HepG2 (cell line): Measurements from ENCODE around the gene MAP3K9. TPM values are rescaled to one million over a fixed set of nuclear protein-coding genes. Genes with fewer than 3 reads are reported as not detected.

Experiments
- ATAC-seq: fragments of 200-7000 bp; cut with Tn5 transposase; 3 replicates; pipeline ENCODE4 v1.9.1; 2020; ENCODE audit warnings: mild to moderate bottlenecking, moderate library complexity
- BruUV-seq: library from RNA; stranded (reverse); fragments of 400-500 nt; replicated peaks from 2 replicates; lab custom pipeline; 2021; lab: Mats Ljungman, UMichigan
- CTCF ChIA-PET: fragments of 300-600 bp; formaldehyde crosslinking; extraction: SDS; loops from one replicate; lab custom pipeline; 2021; ENCODE audit warnings: low total read pairs, inconsistent platforms, low intra/inter-chr PET ratio; lab: Yijun Ruan, JAX
- POLR2A ChIA-PET: fragments of 350-600 bp; sonication (Branson Sonifier 250); formaldehyde crosslinking; loops from one replicate; lab custom pipeline; 2020; ENCODE audit warnings: antibody characterized with exemption, inconsistent platforms; lab: Yijun Ruan, JAX
- DNase-seq: peaks from one replicate; pipeline ENCODE4 v3.0.0-alpha.2; 2015; ENCODE audit warnings: low spot score
- FAIRE-seq: peaks from 3 replicates; lab custom pipeline; 2011; peaks lifted over from hg19 to GRCh38; lab: Jason Lieb, UNC
- H2AFZ ChIP-seq: one replicate; pipeline ENCODE4 v1.6.1; 2011; ENCODE audit warnings: low read length, inconsistent platforms
- H3K27ac ChIP-seq: fragments of 300-600 bp; 3 replicates; pipeline ENCODE4 v1.8.0; 2011; ENCODE audit warnings: mixed run types, mild to moderate bottlenecking, mixed read lengths, low read length, inconsistent platforms; ENCODE audit not compliant: insufficient read depth; ENCODE audit errors: extremely low read length
- H3K27me3 ChIP-seq, 2 experiments: fragments of 200-600 bp in 1 of 2; 2 replicates in 1 of 2; 3 replicates in 1 of 2; pipeline versions ENCODE4 v1.6.0 to v1.8.0; 2011; ENCODE audit warnings: low read length in 2 of 2, mild to moderate bottlenecking in 2 of 2, moderate library complexity in 2 of 2, inconsistent platforms in 1 of 2; ENCODE audit not compliant: insufficient read depth in 2 of 2, control insufficient read depth in 1 of 2
- H3K36me3 ChIP-seq, 2 experiments: fragments of 200-600 bp in 1 of 2; replicated peaks in 1 of 2; 2 replicates in 1 of 2; 3 replicates in 1 of 2; pipeline versions ENCODE4 v1.5.1 to v1.8.0; 2011; ENCODE audit warnings: low read length in 2 of 2, inconsistent platforms in 1 of 2; ENCODE audit not compliant: insufficient read depth in 2 of 2, control insufficient read depth in 1 of 2
- H3K4me1 ChIP-seq: 2 replicates; pipeline ENCODE4 v1.5.1; 2012; ENCODE audit warnings: low read length, inconsistent platforms; ENCODE audit not compliant: insufficient read depth
- H3K4me2 ChIP-seq: 2 replicates; pipeline ENCODE4 v1.6.0; 2011; ENCODE audit warnings: low read depth, low read length, inconsistent platforms
- H3K4me3 ChIP-seq, 3 experiments: fragments of 200-600 bp in 1 of 3; sonication (generic), shearing (Covaris generic) in 1 of 3; replicated peaks in 1 of 3; 2 replicates each; pipeline ENCODE4 v1.5.1; 2011 to 2016; ENCODE audit warnings: low read length in 3 of 3, inconsistent platforms in 2 of 3, low read depth in 2 of 3, mild to moderate bottlenecking in 2 of 3, control low read depth in 1 of 3, mixed read lengths in 1 of 3; ENCODE audit not compliant: insufficient read depth in 1 of 3
- H3K79me2 ChIP-seq: one replicate; pipeline ENCODE4 v1.6.1; 2011; ENCODE audit warnings: low read length, inconsistent platforms; ENCODE audit not compliant: insufficient read depth
- H3K9ac ChIP-seq: 2 replicates; pipeline ENCODE4 v1.6.0; 2011; ENCODE audit warnings: mild to moderate bottlenecking, low read depth, low read length, inconsistent platforms; ENCODE audit not compliant: insufficient read depth
- H3K9me3 ChIP-seq: 2 replicates; pipeline ENCODE4 v1.5.1; 2012; ENCODE audit warnings: mild to moderate bottlenecking, low read length
- H4K20me1 ChIP-seq: 2 replicates; pipeline ENCODE4 v1.6.0; 2011; ENCODE audit warnings: inconsistent platforms, mild to moderate bottlenecking, low read length, moderate library complexity; ENCODE audit not compliant: insufficient read depth
- IRF9 ChIP-seq: sonication (generic); formaldehyde crosslinking; IDR thresholded peaks from 2 replicates; pipeline ENCODE4 v1.8.0; 2022; ENCODE audit warnings: missing genetic modification reagents, mild to moderate bottlenecking, borderline replicate concordance
- JUNB ChIP-seq: sonication (generic); formaldehyde crosslinking; IDR thresholded peaks from 2 replicates; pipeline ENCODE4 v1.8.0; 2022; ENCODE audit warnings: missing genetic modification reagents, mild to moderate bottlenecking, borderline replicate concordance
- POLR2G ChIP-seq: fragments of 200-400 bp; formaldehyde crosslinking; IDR thresholded peaks from 2 replicates; pipeline ENCODE4 v1.6.1; 2018; ENCODE audit warnings: mild to moderate bottlenecking, low read depth, low read length, moderate library complexity
- RBAK ChIP-seq: sonication (generic); formaldehyde crosslinking; IDR thresholded peaks from 2 replicates; pipeline ENCODE4 v1.5.1; 2020; ENCODE audit warnings: mild to moderate bottlenecking, missing genetic modification reagents
- SMC3 ChIP-seq: IDR thresholded peaks from 2 replicates; pipeline ENCODE4 v1.6.1; 2011; ENCODE audit warnings: low read length, improper control_type of control experiment
- SNAPC2 ChIP-seq: sonication (generic); formaldehyde crosslinking; IDR thresholded peaks from 2 replicates; pipeline ENCODE4 v1.8.1; 2022; ENCODE audit warnings: mild to moderate bottlenecking, missing genetic modification reagents
- TBL1XR1 ChIP-seq: fragments of 150-350 bp; IDR thresholded peaks from 2 replicates; pipeline ENCODE4 v1.6.1; 2014; ENCODE audit warnings: borderline replicate concordance, low read length; ENCODE audit not compliant: partially characterized antibody
- XRCC5 ChIP-seq: fragments of 200-400 bp; formaldehyde crosslinking; optimal IDR thresholded peaks from 2 replicates; pipeline ENCODE3; 2017; ENCODE audit warnings: mild to moderate bottlenecking, low read length
- ZNF609 ChIP-seq: sonication (generic); formaldehyde crosslinking; IDR thresholded peaks from 2 replicates; pipeline ENCODE4 v1.4.0; 2020; ENCODE audit warnings: mild to moderate bottlenecking, missing genetic modification reagents, borderline replicate concordance
- in situ Hi-C: cut with HindIII; loops from 2 replicates; pipeline ENCODE4 v1.10.0; 2017; ENCODE audit warnings: low pct_unique_long_range_greater_than_20kb; ENCODE audit not compliant: extremely low pct_ligation_motif_present
- intact Hi-C: fragments of 100-400 bp; cut with micrococcal nuclease; formaldehyde crosslinking; loops from one replicate; pipeline ENCODE4 v1.10.0; 2022; ENCODE audit not compliant: unreplicated experiment
- polyA plus RNA-seq, 8 experiments: library from polyadenylated mRNA; depleted of rRNA in 3 of 8; stranded (reverse) in 7 of 8; unstranded in 1 of 8; fragments of >200 nt; fragmentation: Illumina TruSeq in 4 of 8; extraction: Trizol in 4 of 8; gene quantifications; 2 replicates each; pipeline versions ENCODE4 v1.2.1 to v1.2.3, GENCODE V29; 2011 to 2016; ENCODE audit warnings: low read depth in 4 of 8, missing spikeins in 1 of 8, mixed read lengths in 1 of 8; ENCODE audit not compliant: insufficient read depth in 1 of 8
- total RNA-seq, 5 experiments: library from RNA; depleted of rRNA; stranded (reverse); fragments of >200 nt; fragmentation: Illumina TruSeq; extraction: Trizol; gene quantifications; 2 replicates each; pipeline ENCODE4 v1.2.3, GENCODE V29; 2016; ENCODE audit warnings: low read depth in 1 of 5
- TF ChIP-seq, protein P1 (sequence below): IDR thresholded peaks from 2 replicates; pipeline ENCODE4 v1.6.1; 2016

The MAP3K9 gene
- total and polyA plus RNA-seq, 2 of the 13 experiments (the other 11 are each of a cell fraction or from before 2014, with no cell fraction given), result 4.3 to 4.5 TPM

- H4K20me1 ChIP-seq, result no peaks in the 10 kb centered on the region
- FAIRE-seq, result no peak
- peaks cover 7 to 17% of the 10 kb centered on the region in 2 experiments; a peak in 3 of 5 replicates for H3K36me3 ChIP-seq
- no peak overlapping the region for H3K9ac ChIP-seq
- CTCF ChIA-PET, result no interaction called here
- POLR2A ChIA-PET, result no interaction called here
- H3K4me1 ChIP-seq, result peaks cover 39% of the 10 kb centered on the region
- no peak overlapping the region for H3K27ac ChIP-seq
- no peak overlapping the region for H3K4me2 ChIP-seq
- ATAC-seq, result no peak
- H2AFZ ChIP-seq, result no peak overlapping the region
- H3K27me3 ChIP-seq, result no peaks in the 10 kb centered on the region
- H3K4me3 ChIP-seq, result no peak overlapping the region
- no peaks in the 10 kb centered on the region for H3K9me3 ChIP-seq
- TF ChIP-seq IRF9 (CRISPR knock-in tag) (no peak), XRCC5 (no peak), SNAPC2 (CRISPR knock-in tag) (no peak), POLR2G (no peak), TBL1XR1 (no peak), SMC3 (no peak), JUNB (CRISPR knock-in tag) (no peak), RBAK (CRISPR knock-in tag) (no peak), ZNF609 (CRISPR knock-in tag) (no peak)
- TF ChIP-seq, protein P1, sequence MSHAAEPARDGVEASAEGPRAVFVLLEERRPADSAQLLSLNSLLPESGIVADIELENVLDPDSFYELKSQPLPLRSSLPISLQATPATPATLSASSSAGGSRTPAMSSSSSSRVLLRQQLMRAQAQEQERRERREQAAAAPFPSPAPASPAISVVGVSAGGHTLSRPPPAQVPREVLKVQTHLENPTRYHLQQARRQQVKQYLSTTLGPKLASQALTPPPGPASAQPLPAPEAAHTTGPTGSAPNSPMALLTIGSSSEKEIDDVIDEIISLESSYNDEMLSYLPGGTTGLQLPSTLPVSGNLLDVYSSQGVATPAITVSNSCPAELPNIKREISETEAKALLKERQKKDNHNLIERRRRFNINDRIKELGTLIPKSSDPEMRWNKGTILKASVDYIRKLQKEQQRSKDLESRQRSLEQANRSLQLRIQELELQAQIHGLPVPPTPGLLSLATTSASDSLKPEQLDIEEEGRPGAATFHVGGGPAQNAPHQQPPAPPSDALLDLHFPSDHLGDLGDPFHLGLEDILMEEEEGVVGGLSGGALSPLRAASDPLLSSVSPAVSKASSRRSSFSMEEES (CRISPR knock-in tag), result no peak
- BruUV-seq, result no TSS peak
- in situ Hi-C loops, result no loop called here
- intact Hi-C loops, result no loop called here
- no peak for DNase-seq
- no peaks in the 10 kb centered on the region for H3K79me2 ChIP-seq
Observed at GRCh38 chr14:70755655-70756054, 53.7 kb downstream of the MAP3K9 start.
